Measurements from ENCODE around the gene STOML2. TPM values are rescaled to one million over a fixed set of nuclear protein-coding genes. Genes with fewer than 3 reads are reported as not detected.

The STOML2 gene
- total RNA-seq, 2 donors from 2014 or later = 89.8 to 118 TPM

DNA sequence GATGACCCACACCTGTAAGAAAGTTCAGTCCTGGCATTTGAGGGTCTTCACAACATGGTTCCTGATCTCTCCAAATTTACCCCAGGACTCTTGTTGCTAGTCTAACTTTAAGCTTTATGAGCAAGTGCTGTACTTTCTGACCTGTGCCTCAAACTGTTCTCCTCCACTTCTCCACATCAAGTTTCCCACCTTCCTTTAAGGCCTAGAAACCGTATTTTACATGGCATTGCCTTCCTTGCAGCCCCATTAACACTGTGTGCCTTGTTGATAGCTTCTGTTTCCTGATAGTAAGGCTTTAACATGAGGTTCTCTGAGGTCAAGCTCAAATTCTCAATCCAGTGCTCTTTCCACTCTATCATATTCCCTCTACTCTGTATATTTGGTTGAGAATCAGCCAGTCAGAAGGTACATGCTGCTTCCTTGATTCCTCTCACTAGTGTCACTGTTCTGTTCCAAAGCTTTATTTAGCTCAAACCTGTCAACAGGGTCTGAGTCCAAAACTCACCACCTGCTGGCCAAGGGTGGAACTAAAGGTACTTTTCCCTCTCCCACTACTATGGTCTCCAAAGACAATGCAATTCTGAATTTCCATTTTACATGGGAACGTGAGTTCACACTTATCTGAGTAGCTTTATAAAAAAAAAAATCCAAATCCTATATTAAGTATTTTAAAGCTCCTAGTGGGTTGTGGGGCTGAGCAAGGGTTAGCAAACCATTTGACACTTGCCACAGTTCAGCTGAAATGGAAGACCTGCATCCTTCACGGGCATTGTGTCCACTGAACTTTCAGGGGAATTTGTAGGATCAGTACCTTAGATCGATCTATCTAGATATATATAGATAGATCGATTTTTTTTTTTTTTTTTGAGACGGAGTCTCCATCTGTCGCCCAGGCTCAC is 51.6 kb downstream of the STOML2 start:
- intact Hi-C loops (cut with DNase I, micrococcal nuclease) = no loop called here
- DNase-seq = peak in 1 of 2 donors; percentile 48
- peak; percentile 79 for ATAC-seq

Other genes starting within 250 kb of the STOML2 start
- under 1 TPM; 0.12 to 0.22 TPM for gene PHF24, start 144.8 kb downstream of the STOML2 start, total RNA-seq
- 1 to 10 TPM; 1.2 to 7.1 TPM for gene DNAJB5, start 113.4 kb downstream of the STOML2 start, total RNA-seq
- 100 to 1,000 TPM; 167 to 189 TPM for gene VCP, start 30.5 kb downstream of the STOML2 start, total RNA-seq
- gene FANCG, start 23.2 kb downstream of the STOML2 start, total RNA-seq = 10 to 100 TPM; 11.0 to 17.3 TPM
- 10 to 100 TPM; 32.4 to 38.7 TPM for gene PIGO, start 6.5 kb downstream of the STOML2 start, total RNA-seq
- 10 to 100 TPM; 38.4 to 46.4 TPM for gene ATOSB, start 12.7 kb upstream of the STOML2 start, total RNA-seq
- 10 to 100 TPM; 52.3 to 69.4 TPM for gene UNC13B, start 58.9 kb upstream of the STOML2 start, total RNA-seq

Measured in left colon (tissue), 2 donors.